Neural cell (in vitro differentiated cells): ENCODE results near the gene ANKS1A.

Source experiments
- EP300 ChIP-seq: fragments of 450-650 bp; conservative IDR thresholded peaks from 2 replicates; pipeline ENCODE4 v1.6.1; 2014; ENCODE audit warnings: antibody characterized with exemption, mild to moderate bottlenecking, moderate library complexity; ENCODE audit not compliant: poor library complexity, severe bottlenecking
- EZH2 ChIP-seq: fragments of 200-600, 300-800 bp; shearing (Covaris generic), sonication (generic); IDR thresholded peaks from 2 replicates; pipeline ENCODE4 v1.6.1; 2014; ENCODE audit warnings: antibody characterized with exemption, low read length, borderline replicate concordance, mild to moderate bottlenecking; ENCODE audit not compliant: insufficient read depth, poor library complexity, severe bottlenecking
- MXI1 ChIP-seq: fragments of 450-650 bp; conservative IDR thresholded peaks from 2 replicates; pipeline ENCODE4 v1.6.1; 2014; ENCODE audit warnings: antibody characterized with exemption, mild to moderate bottlenecking; ENCODE audit not compliant: poor library complexity, severe bottlenecking
- POLR2AphosphoS5 ChIP-seq: IDR thresholded peaks from 2 replicates; pipeline ENCODE4 v1.6.1; 2012
- RAD21 ChIP-seq: fragments of 450-650 bp; conservative IDR thresholded peaks from 2 replicates; pipeline ENCODE4 v1.6.1; 2014; ENCODE audit warnings: antibody characterized with exemption, mild to moderate bottlenecking, moderate library complexity
- SMC3 ChIP-seq: fragments of 450-650 bp; conservative IDR thresholded peaks from 2 replicates; pipeline ENCODE4 v1.6.1; 2014; ENCODE audit warnings: antibody characterized with exemption, mild to moderate bottlenecking, moderate library complexity; ENCODE audit not compliant: poor library complexity
- TAF1 ChIP-seq: IDR thresholded peaks from 2 replicates; pipeline ENCODE4 v1.6.1; 2012; ENCODE audit warnings: low read depth
- TF ChIP-seq, protein P1 (sequence below): fragments of 450-650 bp; IDR thresholded peaks from 2 replicates; pipeline ENCODE4 v1.5.1; 2014; ENCODE audit warnings: antibody characterized with exemption, mild to moderate bottlenecking, moderate library complexity; ENCODE audit not compliant: poor library complexity, severe bottlenecking

DNA sequence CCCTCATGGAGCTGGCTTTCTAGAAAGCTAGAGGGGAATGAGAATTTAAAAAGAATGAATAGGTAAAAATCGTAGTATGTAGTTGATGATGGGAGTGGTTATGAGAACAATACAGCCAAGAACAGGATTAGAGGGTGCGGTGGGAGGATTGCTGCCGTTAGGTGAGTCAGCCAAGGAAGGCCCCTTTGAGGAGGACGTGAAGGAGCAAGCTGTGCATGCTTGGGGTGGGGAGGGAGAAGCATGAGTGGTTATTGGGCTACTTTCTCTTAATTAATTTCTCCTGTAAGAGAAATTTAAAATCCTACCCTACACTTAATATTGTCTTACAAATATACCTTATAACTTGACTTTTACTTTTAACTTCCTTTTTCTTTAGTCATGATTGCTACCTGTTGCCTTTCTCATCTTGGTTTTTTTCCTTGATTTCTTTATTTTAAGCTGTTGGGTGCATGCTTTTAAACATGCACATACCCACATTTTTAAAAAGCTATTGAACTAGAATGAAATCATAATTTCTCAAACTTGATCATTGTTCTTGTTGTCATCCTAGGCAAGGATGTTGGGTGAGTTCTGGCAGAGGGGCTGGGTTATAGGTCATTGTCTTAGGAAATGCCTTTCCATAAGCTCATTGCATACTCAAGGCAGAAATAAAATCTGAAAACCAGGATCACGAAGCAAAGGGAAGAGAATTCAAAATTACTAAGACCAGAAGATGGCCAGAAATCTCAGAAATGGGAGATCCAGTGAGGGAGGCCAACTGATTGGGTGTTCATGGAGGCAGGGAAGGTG lies 137.6 kb downstream of the ANKS1A start:
- TF ChIP-seq, protein P1, sequence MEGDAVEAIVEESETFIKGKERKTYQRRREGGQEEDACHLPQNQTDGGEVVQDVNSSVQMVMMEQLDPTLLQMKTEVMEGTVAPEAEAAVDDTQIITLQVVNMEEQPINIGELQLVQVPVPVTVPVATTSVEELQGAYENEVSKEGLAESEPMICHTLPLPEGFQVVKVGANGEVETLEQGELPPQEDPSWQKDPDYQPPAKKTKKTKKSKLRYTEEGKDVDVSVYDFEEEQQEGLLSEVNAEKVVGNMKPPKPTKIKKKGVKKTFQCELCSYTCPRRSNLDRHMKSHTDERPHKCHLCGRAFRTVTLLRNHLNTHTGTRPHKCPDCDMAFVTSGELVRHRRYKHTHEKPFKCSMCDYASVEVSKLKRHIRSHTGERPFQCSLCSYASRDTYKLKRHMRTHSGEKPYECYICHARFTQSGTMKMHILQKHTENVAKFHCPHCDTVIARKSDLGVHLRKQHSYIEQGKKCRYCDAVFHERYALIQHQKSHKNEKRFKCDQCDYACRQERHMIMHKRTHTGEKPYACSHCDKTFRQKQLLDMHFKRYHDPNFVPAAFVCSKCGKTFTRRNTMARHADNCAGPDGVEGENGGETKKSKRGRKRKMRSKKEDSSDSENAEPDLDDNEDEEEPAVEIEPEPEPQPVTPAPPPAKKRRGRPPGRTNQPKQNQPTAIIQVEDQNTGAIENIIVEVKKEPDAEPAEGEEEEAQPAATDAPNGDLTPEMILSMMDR, result no peak
- no peak for TF ChIP-seq EZH2
- no peak for TF ChIP-seq SMC3
- no peak for TF ChIP-seq POLR2AphosphoS5
- TF ChIP-seq EP300, result no peak
- no peak for TF ChIP-seq RAD21
- no peak for TF ChIP-seq MXI1
- TF ChIP-seq TAF1, result no peak
